ENCODE data around the gene URB2.

The URB2 gene

GRCh38 chr1:229648406-229648805 is 22.4 kb downstream of the URB2 start:
- no peak for DNase-seq

DNA sequence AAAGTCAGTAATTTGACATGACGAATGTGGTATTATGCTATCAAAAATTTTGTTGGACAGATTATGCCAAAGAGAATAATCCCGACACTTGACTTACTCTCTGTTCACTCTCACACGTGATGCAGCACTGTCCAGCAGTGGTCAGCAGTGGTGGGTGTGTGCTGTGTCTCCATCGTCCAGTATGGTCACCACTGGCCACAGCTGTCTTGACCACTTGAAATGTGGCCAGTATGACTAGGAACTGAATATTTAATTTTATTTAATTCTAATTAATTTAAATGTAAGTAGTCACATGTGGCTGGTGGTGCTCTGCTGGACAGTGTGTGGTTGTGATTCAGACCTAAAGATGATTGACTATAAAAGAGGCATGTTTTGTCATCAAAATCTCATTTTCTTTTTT is 24.0 kb downstream of the URB2 start:
- DNase-seq = no peak

DNA sequence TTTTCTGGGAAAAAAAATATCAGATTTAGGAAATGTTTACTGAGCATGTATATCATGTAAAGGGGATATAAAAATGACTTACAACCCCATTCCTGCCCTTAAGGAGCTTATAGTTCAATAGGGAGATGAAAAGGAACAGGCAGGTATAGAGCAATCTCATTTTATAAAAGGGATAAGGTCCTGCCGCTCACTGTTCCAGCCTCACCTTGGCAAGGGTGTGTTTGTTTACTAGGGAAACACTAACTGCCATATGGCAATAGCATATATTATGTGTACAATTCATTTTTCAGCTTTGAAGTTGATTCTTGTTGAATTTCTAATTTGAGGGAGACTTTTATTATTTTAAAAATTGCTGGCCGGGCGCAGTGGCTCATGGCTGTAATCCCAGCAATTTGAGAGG is 25.5 kb downstream of the URB2 start:
- DNase-seq = no peak

GRCh38 chr1:229653420-229653819 is 27.4 kb downstream of the URB2 start:
- DNase-seq = no peak

DNA sequence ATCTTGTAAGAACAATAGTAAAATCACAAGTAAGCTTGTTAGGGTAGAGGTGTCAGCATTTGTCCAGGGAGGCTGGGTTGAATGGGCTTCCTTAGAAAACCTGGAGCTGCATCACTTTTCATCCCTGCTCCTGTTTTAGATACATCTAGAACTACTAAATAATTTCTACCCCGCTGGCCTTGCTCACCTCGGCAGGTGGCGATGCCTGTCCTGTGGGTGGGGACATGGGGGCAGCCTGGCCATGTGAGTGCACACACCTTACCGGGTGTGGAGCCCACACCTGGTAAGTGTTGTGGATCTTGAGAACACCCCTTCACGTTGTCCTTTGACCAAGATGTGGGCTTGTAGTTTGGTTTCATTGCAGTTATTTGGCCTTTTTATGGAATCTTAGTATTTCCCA is 29.7 kb downstream of the URB2 start:
- no peak for DNase-seq

GRCh38 chr1:229657993-229658755 is 32.1 kb downstream of the URB2 start:
- no peak for DNase-seq

DNA sequence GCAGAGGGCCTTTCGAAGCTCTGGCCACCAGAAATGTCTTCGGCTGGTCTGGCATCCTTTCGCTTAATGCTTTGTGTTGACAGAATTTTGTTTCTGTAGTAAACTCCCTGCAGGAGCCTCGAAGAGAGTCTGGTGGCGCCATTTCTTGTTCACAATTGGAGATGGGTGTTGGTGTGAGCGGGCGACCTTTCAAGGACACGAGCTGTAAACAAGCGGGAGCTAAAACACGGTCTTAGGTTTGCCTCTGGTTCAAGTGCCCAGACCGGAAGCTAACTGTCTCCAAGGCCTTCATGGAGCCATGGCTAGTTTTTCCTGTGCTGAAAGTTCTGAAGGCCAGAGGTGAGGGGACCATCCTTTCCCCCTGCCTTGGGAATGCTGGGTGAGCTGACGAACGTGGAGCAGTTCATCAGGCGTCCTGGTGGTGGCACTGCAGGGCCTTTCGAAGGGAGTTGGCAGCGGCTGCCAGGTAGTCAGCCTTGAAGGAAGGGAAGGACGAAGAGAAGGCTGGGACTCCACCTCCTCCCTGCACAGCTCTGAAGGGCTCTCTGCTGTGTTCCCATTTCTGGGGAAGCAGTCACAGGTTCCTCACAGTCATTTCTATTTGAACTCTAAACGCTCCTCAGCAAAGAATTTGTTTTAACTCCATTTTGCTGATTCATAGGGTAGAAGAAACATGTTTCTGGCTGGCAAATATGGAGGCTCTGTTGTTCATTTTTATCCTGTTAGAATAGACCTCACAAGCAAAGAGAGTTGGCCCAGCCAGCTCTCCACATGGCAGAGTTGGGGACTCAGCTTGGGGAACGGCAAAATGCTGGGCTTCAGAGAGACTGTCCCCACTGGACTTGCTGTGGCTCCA is 35.2 kb downstream of the URB2 start:
- peak; percentile 71 for DNase-seq

GRCh38 chr1:229661897-229662296 is 35.9 kb downstream of the URB2 start:
- no peak for DNase-seq

DNA sequence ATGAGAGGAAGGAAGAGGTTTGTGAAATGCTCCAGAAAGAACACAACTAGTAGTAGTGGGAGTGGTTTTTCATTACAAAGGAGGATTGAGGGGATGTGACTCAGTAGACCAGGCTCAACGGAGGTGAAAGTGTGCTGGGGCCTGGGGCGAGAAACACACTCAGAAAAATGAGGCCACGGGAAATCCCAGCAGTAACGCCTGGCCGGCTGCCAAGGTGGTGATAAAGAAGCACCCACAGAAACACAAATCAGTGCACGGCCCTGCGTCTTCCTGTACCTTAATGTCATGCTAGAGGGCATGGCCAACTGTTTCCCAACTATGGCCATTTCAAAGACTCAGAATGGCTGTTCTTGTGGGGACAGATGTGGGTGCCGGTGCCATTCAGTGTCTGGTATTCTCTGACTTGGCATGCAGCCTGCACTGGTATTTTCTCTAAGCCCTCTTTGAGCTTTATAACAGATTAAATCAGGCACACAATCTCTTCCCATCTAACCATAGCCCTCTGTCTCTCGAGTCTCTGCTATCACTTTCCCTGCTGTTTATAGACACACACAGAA is 38.2 kb downstream of the URB2 start:
- no peak for DNase-seq

DNA sequence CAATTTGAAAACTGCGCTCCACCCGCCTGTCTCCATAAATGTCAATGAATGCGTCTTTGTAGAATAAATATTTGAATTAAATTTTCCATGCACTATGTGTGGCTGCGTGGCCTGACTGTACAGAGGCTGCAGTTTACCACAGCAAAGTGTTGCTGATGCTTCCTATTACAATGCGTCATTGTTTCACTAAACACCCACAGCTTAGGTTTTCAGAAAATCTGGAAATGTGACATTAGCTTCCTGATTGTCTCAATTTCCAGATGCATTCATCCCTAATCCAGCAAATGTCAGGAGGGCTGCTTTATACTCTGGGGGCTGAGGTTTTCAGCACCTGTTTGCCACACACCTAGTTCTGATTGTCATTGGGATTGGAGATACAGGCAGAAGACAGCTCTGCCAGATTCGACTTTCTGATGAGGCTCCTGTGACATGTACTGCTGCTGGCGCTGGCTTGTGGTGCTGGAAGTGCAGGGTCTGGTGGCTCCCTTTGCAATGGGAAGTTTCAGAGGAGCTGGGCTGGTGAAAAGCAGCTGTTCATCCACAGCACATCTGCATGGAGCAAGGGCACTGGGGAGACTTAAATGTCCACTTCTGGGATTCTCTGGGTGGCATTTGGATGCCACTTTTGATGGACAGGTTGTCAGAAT is 40.0 kb downstream of the URB2 start:
- DNase-seq = no peak

DNA sequence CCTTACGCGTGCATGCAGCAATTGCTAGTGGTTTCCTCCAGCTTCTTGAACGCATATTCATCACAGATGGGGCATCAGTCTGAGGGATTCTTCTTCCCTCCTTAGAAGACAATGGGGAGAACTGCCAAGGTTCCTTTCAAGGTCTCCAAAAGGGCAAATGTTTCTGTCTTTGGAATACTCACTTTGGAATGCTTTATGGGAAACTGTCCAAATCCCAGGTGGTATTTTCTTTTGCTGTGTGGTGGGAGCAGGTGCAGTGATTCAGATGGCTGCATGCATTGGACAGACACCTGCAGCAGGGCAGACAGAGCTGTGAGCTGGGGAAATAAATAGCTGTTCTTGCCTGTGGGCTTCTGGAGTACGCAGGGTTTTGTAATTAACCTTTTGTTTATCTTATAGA is 40.5 kb downstream of the URB2 start:
- DNase-seq = peak; percentile 4

DNA sequence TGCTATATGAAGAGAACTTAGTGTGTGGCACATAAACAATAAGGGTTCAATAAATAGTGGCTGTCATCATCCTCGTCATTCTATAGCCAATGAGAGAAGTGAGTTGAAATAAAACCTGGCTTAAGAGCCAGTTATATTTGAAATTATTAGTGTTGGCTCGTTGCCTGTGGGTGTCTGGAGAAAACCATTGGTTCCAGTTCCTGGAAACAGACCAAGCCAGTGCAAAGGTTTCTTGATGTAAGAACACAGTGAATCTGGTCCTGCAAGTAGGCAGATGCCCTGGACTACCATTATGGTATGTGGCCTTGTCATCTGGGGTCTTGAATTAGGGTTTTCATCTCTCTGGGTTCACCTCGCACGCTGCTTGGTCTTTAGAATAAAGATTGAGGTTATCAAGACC is 43.3 kb downstream of the URB2 start:
- no peak for DNase-seq

GRCh38 chr1:229671310-229671709 is 45.3 kb downstream of the URB2 start:
- no peak for DNase-seq

- no peak for DNase-seq
Observed at GRCh38 chr1:229672246-229672645, 46.2 kb downstream of the URB2 start.

DNA sequence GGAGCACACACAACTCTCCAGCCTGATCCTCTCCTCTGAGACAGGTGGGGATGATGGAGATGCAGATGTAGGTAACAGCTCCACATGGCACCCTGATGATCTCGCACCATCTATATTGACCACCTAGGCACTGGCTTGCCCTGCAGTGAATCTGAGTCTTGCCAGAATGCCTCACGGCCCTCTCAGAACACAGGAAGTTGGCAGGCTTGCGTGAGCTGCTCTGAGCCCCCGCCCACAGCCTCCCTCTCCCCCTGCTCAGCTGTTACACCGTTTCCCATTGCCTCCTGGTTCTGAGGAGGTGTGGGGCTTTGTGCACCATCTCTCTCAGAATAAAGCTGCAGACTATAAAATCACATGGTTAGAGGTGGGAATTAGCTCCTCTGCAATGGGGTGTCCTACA is 48.0 kb downstream of the URB2 start:
- no peak for DNase-seq

GRCh38 chr1:229675396-229675795 is 49.3 kb downstream of the URB2 start:
- no peak for DNase-seq

GRCh38 chr1:229685149-229685548 is 59.1 kb downstream of the URB2 start:
- DNase-seq = no peak

DNA sequence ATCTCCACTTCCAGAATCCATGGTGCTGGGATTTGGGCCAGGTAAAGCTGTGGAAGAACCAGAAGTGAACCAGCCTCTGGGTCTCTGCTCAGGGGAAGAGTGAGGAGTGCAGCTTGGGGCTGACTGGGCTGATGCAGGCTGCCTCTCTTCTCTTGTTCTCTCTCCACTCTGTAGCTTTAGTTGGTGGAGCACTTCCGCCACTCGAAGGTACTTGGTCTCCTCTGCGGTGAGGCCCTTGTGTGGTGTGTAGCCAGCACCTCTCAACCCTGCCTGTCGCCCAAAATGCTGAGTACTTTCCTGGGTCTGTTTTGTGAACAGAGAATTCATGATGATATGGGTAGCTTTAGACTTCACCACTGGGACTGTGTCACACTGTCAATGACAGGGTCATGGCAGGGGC is 63.2 kb downstream of the URB2 start:
- DNase-seq = no peak

DNA sequence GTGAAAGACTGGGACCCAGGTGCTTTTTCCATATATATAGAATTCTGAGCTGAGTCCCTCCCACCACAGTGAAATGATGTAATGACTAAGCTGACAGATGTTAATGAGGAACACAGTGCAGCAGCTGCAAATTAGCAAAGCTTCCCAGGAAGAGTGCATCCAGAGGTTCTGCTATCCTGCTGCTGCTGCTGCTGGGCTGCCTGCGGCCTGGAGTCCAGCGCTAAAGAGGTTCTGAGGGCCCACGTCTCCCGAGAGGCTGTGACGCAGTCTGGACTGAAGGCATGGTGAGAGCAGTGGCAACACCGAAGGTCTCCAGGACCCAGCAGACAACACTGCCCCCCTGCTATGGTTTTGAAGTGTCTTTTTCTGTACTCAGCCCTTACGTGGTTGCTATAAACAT is 63.9 kb downstream of the URB2 start:
- DNase-seq = no peak

DNA sequence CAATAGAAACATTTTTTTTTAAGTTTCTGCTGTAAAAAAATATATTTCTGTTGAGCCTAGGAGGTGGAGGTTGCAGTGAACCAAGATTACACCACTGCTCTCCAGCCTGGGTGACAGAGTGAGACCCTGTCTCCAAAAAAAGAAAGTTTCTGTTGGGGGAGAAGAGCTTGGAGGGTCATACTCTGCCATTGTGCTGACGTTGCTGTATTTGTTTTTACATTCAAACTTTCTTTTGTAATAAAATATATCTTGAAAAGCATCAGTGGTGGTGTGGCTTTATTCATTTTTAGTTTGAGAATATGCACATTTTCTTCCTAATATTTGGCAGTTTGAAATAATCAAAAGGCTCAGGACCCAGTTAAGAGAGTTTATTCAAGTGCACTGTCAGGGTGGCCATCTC is 64.6 kb downstream of the URB2 start:
- no peak for DNase-seq

GRCh38 chr1:229691362-229691761 is 65.3 kb downstream of the URB2 start:
- no peak for DNase-seq

- no peak for DNase-seq
Observed at GRCh38 chr1:229693129-229693900, 67.3 kb downstream of the URB2 start.
